Activated T-helper 17 cell treated with anti-CD3 and anti-CD28 coated beads, Interleukin-2, amount 50 U/mL, for 72 hours (primary cell): ENCODE data around the gene FUS. TPM values are rescaled to one million over a fixed set of nuclear protein-coding genes. Genes with fewer than 3 reads are reported as not detected.
"Not testable (repeated sequence)": the region's sequence is repeated elsewhere in the genome, so short reads cannot be mapped to it uniquely, and the experiment has no call there.

Experiments
- ATAC-seq: fragments of 150-1000 bp; cut with Tn5 transposase; replicated peaks from 2 replicates; pipeline ENCODE4 v1.10.0; 2021; ENCODE audit warnings: mild to moderate bottlenecking, moderate library complexity
- H3K27ac Mint-ChIP-seq: one replicate; pipeline ENCODE4 v1.8.0; 2022; ENCODE audit warnings: mixed read lengths
- H3K27me3 Mint-ChIP-seq: one replicate; pipeline ENCODE4 v1.8.0; 2022; ENCODE audit warnings: mixed read lengths
- H3K36me3 Mint-ChIP-seq: one replicate; pipeline ENCODE4 v1.8.0; 2022; ENCODE audit warnings: low read depth, mild to moderate bottlenecking, mixed read lengths
- H3K4me1 Mint-ChIP-seq: one replicate; pipeline ENCODE4 v1.8.0; 2022; ENCODE audit warnings: mixed read lengths
- H3K4me3 Mint-ChIP-seq: one replicate; pipeline ENCODE4 v1.8.0; 2022; ENCODE audit warnings: mild to moderate bottlenecking, mixed read lengths
- H3K9me3 Mint-ChIP-seq: one replicate; pipeline ENCODE4 v1.8.0; 2022; ENCODE audit warnings: mixed read lengths
- total RNA-seq, 2 donors: library from RNA; stranded (reverse); gene quantifications; one replicate each; pipeline ENCODE4 v1.2.3, GENCODE V29; 2022

The FUS gene
- total RNA-seq, 2 donors from 2014 or later: 425 to 686 TPM

- Mint-ChIP-seq H3K9me3 (no peaks in the 10 kb centered on the region), H3K4me1 (peaks cover 76% of the 10 kb centered on the region), H3K27me3 (no peaks in the 10 kb centered on the region), H3K36me3 (peaks cover 100% of the 10 kb centered on the region), H3K27ac (peak overlapping the region; percentile 76), H3K4me3 (peak overlapping the region; percentile 99)
- no peak for ATAC-seq
These were observed 6.2 kb downstream of the FUS start for GRCh38 chr16:31186176-31186575.

GRCh38 chr16:31186930-31187807 lies 7.2 kb downstream of the FUS start:
- no peak for ATAC-seq
- H3K9me3 Mint-ChIP-seq: no peaks in the 10 kb centered on the region
- H3K4me3 Mint-ChIP-seq: peak overlapping the region; percentile 99
- peak overlapping the region; percentile 77 for H3K27ac Mint-ChIP-seq
- H3K36me3 Mint-ChIP-seq: peaks cover 100% of the 10 kb centered on the region
- no peaks in the 10 kb centered on the region for H3K27me3 Mint-ChIP-seq
- H3K4me1 Mint-ChIP-seq: peaks cover 86% of the 10 kb centered on the region

- no peak for ATAC-seq
- H3K27ac Mint-ChIP-seq: peak overlapping the region; percentile 77
These were observed 7.9 kb downstream of the FUS start for GRCh38 chr16:31187808-31188189.

DNA sequence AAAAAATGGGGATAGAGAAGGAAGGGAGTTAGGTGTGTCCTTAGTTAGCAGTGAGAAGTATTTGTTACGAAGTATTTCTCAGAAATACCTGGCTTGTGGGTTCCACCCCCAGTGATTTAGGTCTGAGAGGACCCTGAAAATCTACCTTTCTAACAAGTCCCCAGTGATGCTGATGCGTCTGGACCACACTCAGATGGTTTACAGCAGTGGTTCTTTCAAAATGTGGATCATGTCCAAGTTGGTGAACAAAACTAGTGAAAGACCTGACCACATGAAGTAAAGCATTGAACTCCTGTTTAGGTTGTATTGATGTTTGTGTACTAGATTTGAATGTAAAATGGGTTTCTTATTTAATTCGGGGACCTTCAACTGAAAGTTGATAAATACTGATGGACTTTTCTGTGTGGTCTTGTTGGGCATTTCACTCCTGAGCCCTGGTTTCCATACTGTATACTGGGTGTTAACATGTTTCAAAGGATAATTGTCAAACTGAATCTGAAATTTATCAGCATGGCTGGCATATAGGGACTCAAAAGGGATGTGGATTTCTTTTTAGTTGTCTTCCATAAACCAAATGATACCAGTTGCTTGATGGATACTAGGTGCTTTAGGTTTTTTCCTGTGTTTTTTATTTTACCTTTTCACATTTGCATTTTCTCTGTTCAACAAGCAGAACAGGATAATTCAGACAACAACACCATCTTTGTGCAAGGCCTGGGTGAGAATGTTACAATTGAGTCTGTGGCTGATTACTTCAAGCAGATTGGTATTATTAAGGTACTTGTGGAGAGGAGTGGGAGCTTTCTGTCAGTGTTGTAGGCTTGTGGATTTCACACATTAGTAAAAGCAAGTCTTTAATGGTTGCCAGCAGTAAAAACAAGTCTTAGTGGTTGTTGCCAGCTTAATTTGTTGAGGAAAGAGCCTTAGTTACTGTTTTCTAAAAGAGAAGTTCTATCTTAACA lies 8.8 kb downstream of the FUS start:
- H3K4me3 Mint-ChIP-seq: peak overlapping the region; percentile 99
- peaks cover 81% of the 10 kb centered on the region for H3K4me1 Mint-ChIP-seq
- H3K27ac Mint-ChIP-seq: peak overlapping the region; percentile 77
- H3K36me3 Mint-ChIP-seq: peaks cover 100% of the 10 kb centered on the region
- no peaks in the 10 kb centered on the region for H3K9me3 Mint-ChIP-seq
- no peaks in the 10 kb centered on the region for H3K27me3 Mint-ChIP-seq
- peak; percentile 18 for ATAC-seq

More at GRCh38 chr16:31187808-31188189, 7.9 kb downstream of the FUS start:
- H3K36me3 Mint-ChIP-seq: peaks cover 100% of the 10 kb centered on the region
- H3K9me3 Mint-ChIP-seq: no peaks in the 10 kb centered on the region
- peaks cover 80% of the 10 kb centered on the region for H3K4me1 Mint-ChIP-seq
- H3K4me3 Mint-ChIP-seq: peak overlapping the region; percentile 99
- H3K27me3 Mint-ChIP-seq: no peaks in the 10 kb centered on the region

DNA sequence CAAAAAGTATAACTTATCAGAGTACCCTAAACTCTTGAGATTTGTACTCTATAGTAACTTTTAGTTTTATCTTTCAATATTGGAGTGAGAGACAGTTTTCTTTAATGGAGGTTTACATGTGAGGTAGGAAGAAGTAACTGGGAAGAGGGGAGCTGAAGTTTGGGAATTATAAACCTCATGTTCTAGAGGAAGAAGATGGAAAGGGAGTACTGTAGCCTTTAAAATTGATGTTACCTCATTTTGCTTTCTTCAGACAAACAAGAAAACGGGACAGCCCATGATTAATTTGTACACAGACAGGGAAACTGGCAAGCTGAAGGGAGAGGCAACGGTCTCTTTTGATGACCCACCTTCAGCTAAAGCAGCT lies 9.5 kb downstream of the FUS start:
- no peak for ATAC-seq
- Mint-ChIP-seq H3K27ac (peak overlapping the region; percentile 77), H3K27me3 (no peaks in the 10 kb centered on the region), H3K9me3 (no peaks in the 10 kb centered on the region), H3K4me1 (peaks cover 82% of the 10 kb centered on the region), H3K4me3 (peak overlapping the region; percentile 99), H3K36me3 (peaks cover 100% of the 10 kb centered on the region)

GRCh38 chr16:31190061-31190460 lies 10.1 kb downstream of the FUS start:
- Mint-ChIP-seq H3K36me3 (peaks cover 100% of the 10 kb centered on the region), H3K4me1 (peaks cover 76% of the 10 kb centered on the region), H3K27ac (peak overlapping the region; percentile 77), H3K27me3 (no peaks in the 10 kb centered on the region), H3K9me3 (no peaks in the 10 kb centered on the region), H3K4me3 (peak overlapping the region; percentile 99)
- ATAC-seq: no peak

DNA sequence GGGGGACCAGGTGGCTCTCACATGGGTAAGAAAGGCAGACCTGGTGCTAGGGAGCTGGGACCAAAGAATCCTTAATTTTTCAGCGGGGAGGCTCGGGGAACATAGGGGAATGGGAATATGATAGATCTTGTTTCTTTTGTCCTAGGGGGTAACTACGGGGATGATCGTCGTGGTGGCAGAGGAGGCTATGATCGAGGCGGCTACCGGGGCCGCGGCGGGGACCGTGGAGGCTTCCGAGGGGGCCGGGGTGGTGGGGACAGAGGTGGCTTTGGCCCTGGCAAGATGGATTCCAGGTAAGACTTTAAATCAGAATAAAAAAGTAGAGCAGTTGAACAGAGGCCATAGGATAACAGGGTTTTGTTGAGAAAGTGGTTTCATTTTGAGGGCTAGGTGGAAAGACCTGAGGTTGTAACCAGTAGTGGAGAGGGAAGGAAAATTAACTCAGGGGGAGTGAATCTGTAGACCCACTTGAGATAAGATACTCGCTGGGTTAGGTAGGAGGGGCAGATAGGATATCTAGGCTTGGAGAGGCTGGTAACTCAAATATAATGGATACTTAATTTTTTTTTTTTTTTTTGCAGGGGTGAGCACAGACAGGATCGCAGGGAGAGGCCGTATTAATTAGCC lies 11.0 kb downstream of the FUS start:
- no peak overlapping the region for H3K4me3 Mint-ChIP-seq
- H3K36me3 Mint-ChIP-seq: peaks cover 100% of the 10 kb centered on the region
- peak overlapping the region; percentile 77 for H3K27ac Mint-ChIP-seq
- H3K4me1 Mint-ChIP-seq: peaks cover 67% of the 10 kb centered on the region
- H3K27me3 Mint-ChIP-seq: no peaks in the 10 kb centered on the region
- ATAC-seq: no peak
- no peaks in the 10 kb centered on the region for H3K9me3 Mint-ChIP-seq

- H3K4me1 Mint-ChIP-seq: peaks cover 58% of the 10 kb centered on the region
These were observed 11.9 kb downstream of the FUS start for GRCh38 chr16:31191697-31192428.

DNA sequence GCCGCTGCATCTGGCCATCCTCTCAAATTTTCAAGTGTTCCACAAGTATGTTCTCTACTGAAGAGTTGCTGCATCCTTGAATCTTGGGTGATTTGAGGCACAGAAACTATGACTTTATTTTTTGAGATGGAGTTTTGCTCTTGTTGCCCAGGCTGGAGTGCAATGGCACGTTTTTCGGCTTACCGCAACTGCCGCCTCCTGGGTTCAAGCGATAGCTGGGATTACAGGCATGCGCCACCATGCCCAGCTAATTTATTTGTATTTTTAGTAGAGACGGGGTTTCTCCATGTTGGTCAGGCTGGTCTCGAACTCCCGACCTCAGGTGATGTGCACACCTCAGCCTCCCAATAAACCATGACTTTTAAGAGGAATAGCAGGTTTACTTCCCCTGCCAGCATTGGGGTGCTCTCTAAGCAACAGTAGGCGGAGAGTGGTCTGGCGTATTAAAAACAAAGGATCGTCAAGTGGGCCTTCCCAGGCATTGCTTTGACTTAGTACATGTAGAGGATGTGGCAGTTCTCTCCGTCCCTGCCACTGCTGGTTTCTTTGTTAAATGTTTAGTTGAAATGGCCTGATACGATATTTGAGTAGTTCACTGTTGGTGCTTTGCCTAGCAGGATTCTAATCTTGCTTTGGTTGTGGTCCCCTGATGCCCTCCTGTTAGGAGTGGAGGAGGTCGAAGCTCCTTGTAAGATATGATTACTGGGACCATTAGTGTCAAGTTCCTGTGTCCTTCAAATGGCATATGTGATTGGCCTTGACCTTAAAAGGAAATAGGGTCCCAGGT lies 13.1 kb downstream of the FUS start:
- H3K4me1 Mint-ChIP-seq: peaks cover 50% of the 10 kb centered on the region
- peak overlapping the region; percentile 80 for H3K27ac Mint-ChIP-seq
- no peak for ATAC-seq
- H3K4me3 Mint-ChIP-seq: peak overlapping the region; percentile 35
- no peaks in the 10 kb centered on the region for H3K9me3 Mint-ChIP-seq
- peaks cover 99% of the 10 kb centered on the region for H3K36me3 Mint-ChIP-seq
- no peaks in the 10 kb centered on the region for H3K27me3 Mint-ChIP-seq

More at GRCh38 chr16:31191697-31192428, 11.9 kb downstream of the FUS start:
- ATAC-seq: no peak
- no peaks in the 10 kb centered on the region for H3K9me3 Mint-ChIP-seq
- peak overlapping the region; percentile 14 for H3K4me3 Mint-ChIP-seq
- H3K27ac Mint-ChIP-seq: peak overlapping the region; percentile 77
- no peaks in the 10 kb centered on the region for H3K27me3 Mint-ChIP-seq
- peaks cover 100% of the 10 kb centered on the region for H3K36me3 Mint-ChIP-seq

- Mint-ChIP-seq H3K27ac (peak overlapping the region; percentile 80), H3K36me3 (peaks cover 98% of the 10 kb centered on the region), H3K4me1 (peaks cover 47% of the 10 kb centered on the region), H3K27me3 (no peaks in the 10 kb centered on the region), H3K9me3 (no peaks in the 10 kb centered on the region), H3K4me3 (peak overlapping the region; percentile 35)
- ATAC-seq: no peak
These were observed 13.9 kb downstream of the FUS start for GRCh38 chr16:31193874-31194273.

- Mint-ChIP-seq H3K4me3 (peak overlapping the region; percentile 35), H3K36me3 (peaks cover 96% of the 10 kb centered on the region), H3K9me3 (no peaks in the 10 kb centered on the region), H3K27me3 (no peaks in the 10 kb centered on the region), H3K27ac (peak overlapping the region; percentile 80), H3K4me1 (peaks cover 47% of the 10 kb centered on the region)
- peak; percentile 92 for ATAC-seq
These were observed 15.0 kb downstream of the FUS start for GRCh38 chr16:31194898-31195297.

- peaks cover 89% of the 10 kb centered on the region for H3K36me3 Mint-ChIP-seq
- not testable (repeated sequence) for H3K9me3 Mint-ChIP-seq, H3K27me3 Mint-ChIP-seq, H3K4me3 Mint-ChIP-seq, ATAC-seq
- peaks cover 42% of the 10 kb centered on the region for H3K4me1 Mint-ChIP-seq
- peak overlapping the region; percentile 71 for H3K27ac Mint-ChIP-seq
These were observed 15.9 kb downstream of the FUS start for GRCh38 chr16:31195861-31196260.
